Endothelial cell of umbilical vein (primary cell): ENCODE measurements around the gene DGKG. TPM values are rescaled to one million over a fixed set of nuclear protein-coding genes. Genes with fewer than 3 reads are reported as not detected.

Experiments
- BruUV-seq: library from RNA; stranded (reverse); fragments of 400-500 nt; replicated peaks from 2 replicates; lab custom pipeline; 2021; lab: Mats Ljungman, UMichigan
- CTCF ChIA-PET: fragments of 300-600, 350-600 bp; sonication (Branson Sonifier 250); formaldehyde crosslinking; loops from one replicate; lab custom pipeline; 2021; ENCODE audit warnings: antibody characterized with exemption, inconsistent platforms; lab: Charles Lee
- POLR2A ChIA-PET: fragments of 300-600, 350-600 bp; sonication (Branson Sonifier 250); formaldehyde crosslinking; loops from one replicate; lab custom pipeline; 2021; ENCODE audit warnings: antibody characterized with exemption, inconsistent platforms; lab: Charles Lee
- DNase-seq: peaks from one replicate; pipeline ENCODE4 v3.0.0-alpha.2; 2011; ENCODE audit warnings: low read depth, low spot score
- FAIRE-seq: peaks from 2 replicates; lab custom pipeline; 2011; peaks lifted over from hg19 to GRCh38; lab: Jason Lieb, UNC
- H2AFZ ChIP-seq: 2 replicates; pipeline ENCODE4 v1.6.0; 2012; ENCODE audit warnings: low read depth, low read length, control low read depth, inconsistent platforms
- H3K27ac ChIP-seq: 2 replicates; pipeline ENCODE4 v1.5.1; 2011; ENCODE audit warnings: low read depth, mild to moderate bottlenecking, control low read depth, low read length, moderate library complexity; ENCODE audit not compliant: insufficient read depth
- H3K27me3 ChIP-seq, 2 experiments: 2 replicates each; pipeline versions ENCODE4 v1.6.0 to v1.6.1; 2011; ENCODE audit warnings: low read length in 2 of 2, mixed read lengths in 1 of 2; ENCODE audit not compliant: control insufficient read depth in 2 of 2, insufficient read depth in 2 of 2
- H3K36me3 ChIP-seq, 2 experiments: 2 replicates in 1 of 2; 3 replicates in 1 of 2; pipeline ENCODE4 v1.5.1; 2011; ENCODE audit warnings: low read length in 2 of 2, mild to moderate bottlenecking in 1 of 2, moderate library complexity in 1 of 2; ENCODE audit not compliant: control insufficient read depth in 2 of 2, insufficient read depth in 2 of 2; ENCODE audit errors: extremely low read depth in 1 of 2
- H3K4me1 ChIP-seq: 3 replicates; pipeline ENCODE4 v1.5.1; 2011; ENCODE audit warnings: mild to moderate bottlenecking, low read length; ENCODE audit not compliant: control insufficient read depth, insufficient read depth; ENCODE audit errors: extremely low read depth
- H3K4me2 ChIP-seq: 2 replicates; pipeline ENCODE4 v1.6.1; 2011; ENCODE audit warnings: low read length, control low read depth, mixed read lengths; ENCODE audit not compliant: insufficient read depth
- H3K4me3 ChIP-seq, 3 experiments: fragments of 200-600 bp in 1 of 3; sonication (generic), shearing (Covaris generic) in 1 of 3; replicated peaks in 1 of 3; 2 replicates each; pipeline ENCODE4 v1.5.1; 2011 to 2016; ENCODE audit warnings: control low read depth in 3 of 3, low read length in 3 of 3, mild to moderate bottlenecking in 2 of 3, inconsistent platforms in 1 of 3, low read depth in 1 of 3, moderate library complexity in 1 of 3; ENCODE audit not compliant: insufficient read depth in 1 of 3
- H3K79me2 ChIP-seq: 2 replicates; pipeline ENCODE4 v1.6.0; 2012; ENCODE audit warnings: low read length, inconsistent platforms; ENCODE audit not compliant: control insufficient read depth, insufficient read depth
- H3K9ac ChIP-seq: replicated peaks from 2 replicates; pipeline ENCODE3; 2011; ENCODE audit warnings: low read length, control low read depth; ENCODE audit not compliant: insufficient read depth; ENCODE audit errors: extremely low read depth
- H3K9me1 ChIP-seq: replicated peaks from 3 replicates; pipeline ENCODE4 v1.6.0; 2011; ENCODE audit warnings: mild to moderate bottlenecking, low read length; ENCODE audit not compliant: control insufficient read depth, insufficient read depth; ENCODE audit errors: extremely low read depth
- H3K9me3 ChIP-seq: replicated peaks from 2 replicates; pipeline ENCODE4 v1.5.1; 2012; ENCODE audit warnings: low read length, inconsistent platforms; ENCODE audit not compliant: control insufficient read depth, insufficient read depth
- H4K20me1 ChIP-seq: replicated peaks from 2 replicates; pipeline ENCODE3; 2011; ENCODE audit warnings: mild to moderate bottlenecking, low read length; ENCODE audit not compliant: control insufficient read depth, insufficient read depth; ENCODE audit errors: extremely low read depth
- EZH2 ChIP-seq: IDR thresholded peaks from 2 replicates; pipeline ENCODE4 v1.6.1; 2012; ENCODE audit warnings: borderline replicate concordance, low read depth, mild to moderate bottlenecking, moderate library complexity, low read length, inconsistent platforms; ENCODE audit not compliant: severe bottlenecking
- FOS ChIP-seq: IDR thresholded peaks from 2 replicates; pipeline ENCODE4 v1.6.1; 2011; ENCODE audit warnings: mild to moderate bottlenecking, low read length, moderate library complexity, borderline replicate concordance; ENCODE audit not compliant: insufficient read depth
- GATA2 ChIP-seq: IDR thresholded peaks from 2 replicates; pipeline ENCODE4 v1.7.0; 2011; ENCODE audit warnings: low read depth, mild to moderate bottlenecking, moderate library complexity, mixed read lengths, low read length; ENCODE audit not compliant: insufficient read length, insufficient read depth
- JUN ChIP-seq: IDR thresholded peaks from 2 replicates; pipeline ENCODE4 v1.6.1; 2011; ENCODE audit warnings: borderline replicate concordance, low read depth; ENCODE audit not compliant: insufficient read length, insufficient read depth
- MYC ChIP-seq: IDR thresholded peaks from one replicate; pipeline ENCODE4 v1.6.1; 2011; ENCODE audit warnings: mild to moderate bottlenecking, low read depth, low read length
- POLR2A ChIP-seq: IDR thresholded peaks from 2 replicates; pipeline ENCODE4 v1.6.1; 2012; ENCODE audit warnings: low read depth, mild to moderate bottlenecking, control low read depth, low read length
- POLR2AphosphoS5 ChIP-seq: IDR thresholded peaks from 2 replicates; pipeline ENCODE4 v1.6.1; 2012; ENCODE audit warnings: low read depth, mild to moderate bottlenecking, control low read depth, low read length, moderate library complexity; ENCODE audit not compliant: insufficient read depth
- dilution Hi-C: fragments of 300-500 bp; cut with MboI; formaldehyde crosslinking; loops from one replicate; pipeline ENCODE4 v1.15.0; 2019; ENCODE audit warnings: low sequenced_read_pairs; ENCODE audit not compliant: extremely low pct_ligation_motif_present
- intact Hi-C: fragments of 100-400 bp; cut with micrococcal nuclease; formaldehyde crosslinking; loops from one replicate; pipeline ENCODE4 v1.10.0; 2022
- polyA plus RNA-seq, 4 experiments: library from polyadenylated mRNA; depleted of rRNA in 3 of 4; stranded (reverse) in 3 of 4; unstranded in 1 of 4; fragments of >200 nt; gene quantifications; 2 replicates each; pipeline versions ENCODE4 v1.2.1 to v1.2.3, GENCODE V29; 2011 to 2012; ENCODE audit warnings: missing spikeins in 1 of 4
- total RNA-seq: library from RNA; stranded (reverse); gene quantifications from 2 replicates; pipeline ENCODE4 v1.2.3, GENCODE V29; 2021
- TF ChIP-seq, protein P1 (sequence below), 2 donors: IDR thresholded peaks; 1 replicate in 1 of 2; 2 replicates in 1 of 2; pipeline ENCODE4 v1.5.1; 2011; ENCODE audit warnings: low read length in 2 of 2, mild to moderate bottlenecking in 2 of 2, moderate library complexity in 2 of 2, control low read depth in 1 of 2, inconsistent platforms in 1 of 2, low read depth in 1 of 2; ENCODE audit not compliant: insufficient read depth in 1 of 2; ENCODE audit errors: extremely low read depth in 1 of 2
- TF ChIP-seq, protein P2 (sequence below): IDR thresholded peaks from 2 replicates; pipeline ENCODE4 v1.6.1; 2011; ENCODE audit not compliant: insufficient read depth, insufficient read length

The DGKG gene
- total and polyA plus RNA-seq, 2 donors (not counting 3 experiments of a cell fraction or from before 2014, with no cell fraction given), result not detected

DNA sequence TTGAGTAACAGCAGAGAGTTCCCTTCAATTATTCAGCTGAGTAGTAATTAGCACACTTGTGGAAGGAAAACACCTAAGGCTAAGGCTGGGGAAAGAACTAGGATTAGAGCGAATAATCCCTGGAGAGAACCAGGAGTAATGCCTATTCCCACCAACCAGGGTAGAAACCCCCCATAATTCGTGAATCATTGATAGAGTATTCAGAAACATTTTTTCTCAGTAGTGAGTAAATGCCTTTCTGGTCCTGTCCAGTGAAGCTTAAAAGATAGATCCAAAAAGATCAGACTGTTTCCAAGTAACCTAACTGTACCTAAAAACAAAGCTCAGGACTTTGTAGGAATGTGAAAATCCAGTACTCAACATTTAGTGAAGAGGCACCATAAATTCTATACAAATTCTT lies 71.2 kb downstream of the DGKG start:
- POLR2A ChIA-PET, result no interaction called here
- dilution Hi-C loops, result no loop called here
- Histone ChIP-seq H3K4me1 (no peaks in the 10 kb centered on the region), H4K20me1 (no peaks in the 10 kb centered on the region), H2AFZ (no peak overlapping the region), H3K36me3 (no peaks in the 10 kb centered on the region), H3K9ac (no peak overlapping the region), H3K4me3 (no peak overlapping the region), H3K9me3 (no peaks in the 10 kb centered on the region), H3K27ac (no peak overlapping the region), H3K27me3 (no peaks in the 10 kb centered on the region), H3K79me2 (no peaks in the 10 kb centered on the region), H3K9me1 (no peaks in the 10 kb centered on the region), H3K4me2 (no peak overlapping the region)
- CTCF ChIA-PET, result interaction anchor here (0.8 to 1.7 kb wide), 2 partner anchors 14 to 250 kb away, joined by 3 to 5 read pairs; no protein-coding TSS in a partner anchor
- FAIRE-seq, result no peak
- no TSS peak for BruUV-seq
- intact Hi-C loops, result no loop called here
- TF ChIP-seq FOS (no peak), GATA2 (no peak), POLR2AphosphoS5 (no peak), EZH2 (no peak), POLR2A (no peak), MYC (no peak), JUN (no peak)
- TF ChIP-seq, protein P1, sequence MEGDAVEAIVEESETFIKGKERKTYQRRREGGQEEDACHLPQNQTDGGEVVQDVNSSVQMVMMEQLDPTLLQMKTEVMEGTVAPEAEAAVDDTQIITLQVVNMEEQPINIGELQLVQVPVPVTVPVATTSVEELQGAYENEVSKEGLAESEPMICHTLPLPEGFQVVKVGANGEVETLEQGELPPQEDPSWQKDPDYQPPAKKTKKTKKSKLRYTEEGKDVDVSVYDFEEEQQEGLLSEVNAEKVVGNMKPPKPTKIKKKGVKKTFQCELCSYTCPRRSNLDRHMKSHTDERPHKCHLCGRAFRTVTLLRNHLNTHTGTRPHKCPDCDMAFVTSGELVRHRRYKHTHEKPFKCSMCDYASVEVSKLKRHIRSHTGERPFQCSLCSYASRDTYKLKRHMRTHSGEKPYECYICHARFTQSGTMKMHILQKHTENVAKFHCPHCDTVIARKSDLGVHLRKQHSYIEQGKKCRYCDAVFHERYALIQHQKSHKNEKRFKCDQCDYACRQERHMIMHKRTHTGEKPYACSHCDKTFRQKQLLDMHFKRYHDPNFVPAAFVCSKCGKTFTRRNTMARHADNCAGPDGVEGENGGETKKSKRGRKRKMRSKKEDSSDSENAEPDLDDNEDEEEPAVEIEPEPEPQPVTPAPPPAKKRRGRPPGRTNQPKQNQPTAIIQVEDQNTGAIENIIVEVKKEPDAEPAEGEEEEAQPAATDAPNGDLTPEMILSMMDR (IDR thresholded peaks at IDR 0.05; ENCODE audit: extremely low read depth in 1 of 2, insufficient read depth in 1 of 2, low read depth in 1 of 2, low read length in 2 of 2), result no peak
- TF ChIP-seq, protein P2, sequence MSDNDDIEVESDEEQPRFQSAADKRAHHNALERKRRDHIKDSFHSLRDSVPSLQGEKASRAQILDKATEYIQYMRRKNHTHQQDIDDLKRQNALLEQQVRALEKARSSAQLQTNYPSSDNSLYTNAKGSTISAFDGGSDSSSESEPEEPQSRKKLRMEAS, result no peak
- DNase-seq, result no peak
